Neutrophil (primary cell): ENCODE results near the gene IL12B.
"Not testable (repeated sequence)": the region's sequence is repeated elsewhere in the genome, so short reads cannot be mapped to it uniquely, and the experiment has no call there.

ENCODE experiments used
- H3K27ac ChIP-seq: fragments of 200-600 bp; sonication (generic); 2 replicates; pipeline ENCODE4 v1.5.1; 2016; ENCODE audit warnings: mild to moderate bottlenecking, moderate library complexity
- H3K27me3 ChIP-seq: fragments of 200-600 bp; sonication (generic); 2 replicates; pipeline ENCODE4 v1.6.0; 2016; ENCODE audit warnings: mild to moderate bottlenecking
- H3K36me3 ChIP-seq: fragments of 200-600 bp; sonication (generic); 2 replicates; pipeline ENCODE4 v1.5.1; 2017
- H3K4me1 ChIP-seq, 2 experiments: fragments of 200-600 bp in 1 of 2; sonication (generic) in 1 of 2; 1 replicate in 1 of 2; 2 replicates in 1 of 2; pipeline versions ENCODE4 v1.5.1 to v1.6.1; 2013 to 2016; ENCODE audit warnings: low read depth in 1 of 2, low read length in 1 of 2, mild to moderate bottlenecking in 1 of 2, moderate library complexity in 1 of 2; ENCODE audit not compliant: control insufficient read depth in 1 of 2, insufficient read depth in 1 of 2
- H3K4me3 ChIP-seq, 2 experiments: fragments of 200-600 bp in 1 of 2; sonication (generic) in 1 of 2; 1 replicate in 1 of 2; 2 replicates in 1 of 2; pipeline ENCODE4 v1.5.1; 2013 to 2016; ENCODE audit warnings: low read depth in 1 of 2, low read length in 1 of 2, mild to moderate bottlenecking in 1 of 2, moderate library complexity in 1 of 2
- H3K9me3 ChIP-seq: fragments of 200-600 bp; sonication (generic); 2 replicates; pipeline ENCODE4 v1.5.1; 2016
- CTCF ChIP-seq: fragments of 200-600 bp; sonication (generic); IDR thresholded peaks from 2 replicates; pipeline ENCODE4 v1.5.1; 2016; ENCODE audit warnings: antibody characterized with exemption

IL12B gene

GRCh38 chr5:159269723-159270122 is 60.6 kb downstream of the IL12B start:
- Histone ChIP-seq H3K4me3 (no peak overlapping the region), H3K4me1 (peaks cover 4 to 9% of the 10 kb centered on the region in 2 experiments), H3K27me3 (no peaks in the 10 kb centered on the region), H3K36me3 (peaks cover 43% of the 10 kb centered on the region), H3K27ac (no peak overlapping the region), H3K9me3 (no peaks in the 10 kb centered on the region)
- no peak for TF ChIP-seq CTCF

- H3K36me3 ChIP-seq: peaks cover 27% of the 10 kb centered on the region
- not testable (repeated sequence) for H3K27me3 ChIP-seq, H3K4me3 ChIP-seq, H3K27ac ChIP-seq, H3K9me3 ChIP-seq
- peaks cover 23 to 28% of the 10 kb centered on the region in 2 experiments for H3K4me1 ChIP-seq
Measured at GRCh38 chr5:159266764-159267163, 63.5 kb downstream of the IL12B start.
